Body of pancreas (tissue), 4 donors: Measurements from ENCODE around the gene RNF8.

Source experiments
- CTCF ChIP-seq, 7 experiments: fragments of 450-650 bp in 4 of 7; fragments of 200-600 bp in 3 of 7; sonication (generic) in 3 of 7; IDR thresholded peaks; one replicate each; pipeline ENCODE4 v1.5.1; 2016 to 2019; ENCODE audit warnings: antibody characterized with exemption in 7 of 7
- POLR2A ChIP-seq, 3 donors: fragments of 450-650 bp; IDR thresholded peaks; one replicate each; pipeline ENCODE4 v1.6.1; 2016; ENCODE audit warnings: antibody characterized with exemption in 3 of 3, mild to moderate bottlenecking in 2 of 3

GRCh38 chr6:37426058-37426944 lies 72.5 kb downstream of the RNF8 start:
- TF ChIP-seq CTCF (IDR thresholded peaks at IDR 0.05), result no peak
- TF ChIP-seq POLR2A (IDR thresholded peaks at IDR 0.05), result no peak
